GM18868 (cell line): ENCODE measurements around the gene B4GAT1.
"Not testable (repeated sequence)": the region's sequence is repeated elsewhere in the genome, so short reads cannot be mapped to it uniquely, and the experiment has no call there.

Experiments
- ATAC-seq: cut with Tn5 transposase; IDR thresholded peaks from one replicate; pipeline ENCODE4 v1.9.1; 2021; ENCODE audit warnings: mild to moderate bottlenecking, moderate library complexity; ENCODE audit not compliant: unreplicated experiment

B4GAT1 gene

DNA sequence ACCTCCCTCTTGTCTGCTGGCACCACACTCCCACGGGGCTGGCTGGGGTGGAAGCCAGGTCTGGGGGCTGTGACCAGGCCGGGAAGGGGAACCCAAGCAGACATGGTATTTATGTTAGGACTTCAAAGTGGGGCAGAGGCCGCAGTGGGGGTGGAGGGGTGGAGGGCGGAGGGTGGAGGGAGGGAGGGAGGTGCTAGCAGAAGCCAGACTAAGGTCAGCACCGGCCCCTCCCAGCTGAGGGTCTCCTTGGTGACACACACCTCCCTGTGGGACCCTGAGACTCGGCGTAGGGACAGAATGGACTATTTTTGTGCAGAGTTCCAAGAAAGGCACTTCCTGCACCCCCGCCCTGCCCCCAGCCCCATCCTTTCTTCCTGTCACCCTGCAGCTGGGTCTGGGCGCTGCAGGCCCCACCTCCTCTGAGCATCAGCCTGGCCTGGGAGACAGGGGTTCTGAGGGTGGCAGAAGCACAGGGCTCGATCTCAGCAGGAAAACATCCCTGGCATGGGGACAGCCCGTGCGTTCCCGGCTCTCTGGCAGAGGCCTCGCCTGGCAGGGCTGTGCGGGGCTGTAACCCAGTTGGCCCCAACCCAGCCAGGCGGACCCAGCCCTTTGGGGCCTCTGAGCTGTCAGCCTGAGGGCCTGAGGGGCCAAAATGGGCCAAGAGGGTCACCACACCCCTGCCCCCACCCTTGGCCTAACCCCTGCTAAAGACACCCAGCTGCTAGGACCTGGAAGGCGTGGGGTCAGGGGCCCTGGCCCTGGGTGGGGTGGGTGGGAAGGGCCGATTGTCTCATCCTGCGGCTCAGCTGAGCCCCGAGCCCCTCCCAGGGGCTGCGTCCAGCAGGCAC is 20.9 kb downstream of the B4GAT1 start:
- ATAC-seq = no peak

DNA sequence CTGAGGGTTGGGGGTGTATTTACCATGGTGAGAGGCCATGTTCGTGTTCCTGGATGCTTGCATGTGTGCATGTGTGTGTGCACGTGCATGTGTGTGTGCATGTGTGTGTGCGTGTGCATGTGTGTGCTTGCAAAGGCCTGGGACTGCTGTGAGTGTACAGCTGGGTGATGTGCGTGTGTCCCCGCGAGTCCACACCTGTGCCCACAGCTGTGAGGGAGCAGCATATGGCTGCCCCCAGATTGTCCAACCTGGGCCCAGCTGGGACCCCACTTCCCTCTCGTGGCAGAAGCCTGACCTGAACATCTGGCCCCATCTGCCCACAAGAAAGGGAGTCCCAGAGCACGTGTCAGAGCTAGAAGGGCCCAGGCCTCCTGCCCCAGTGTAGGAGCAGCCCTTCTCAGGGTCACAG is 22.2 kb downstream of the B4GAT1 start:
- ATAC-seq = no peak

DNA sequence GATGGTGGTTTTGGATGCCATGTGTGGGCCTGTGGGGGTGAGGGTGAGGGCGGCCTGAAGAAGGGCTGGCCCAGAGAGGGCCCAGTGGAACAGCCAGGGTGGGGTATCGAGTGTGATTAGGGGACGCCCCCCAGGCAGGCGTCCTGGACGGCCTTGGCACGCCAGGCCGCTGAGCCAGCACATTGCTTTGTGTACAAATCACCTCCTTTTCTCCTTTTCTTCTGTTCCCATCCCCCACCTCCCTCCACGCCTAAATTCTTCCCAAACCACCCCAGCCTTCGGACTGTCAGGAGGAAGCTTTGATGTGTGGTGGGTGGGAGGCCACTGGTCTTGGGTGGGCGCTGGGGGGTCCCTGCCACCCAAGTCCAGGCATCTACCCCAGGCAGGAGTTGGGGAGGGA is 22.8 kb downstream of the B4GAT1 start:
- ATAC-seq = no peak

DNA sequence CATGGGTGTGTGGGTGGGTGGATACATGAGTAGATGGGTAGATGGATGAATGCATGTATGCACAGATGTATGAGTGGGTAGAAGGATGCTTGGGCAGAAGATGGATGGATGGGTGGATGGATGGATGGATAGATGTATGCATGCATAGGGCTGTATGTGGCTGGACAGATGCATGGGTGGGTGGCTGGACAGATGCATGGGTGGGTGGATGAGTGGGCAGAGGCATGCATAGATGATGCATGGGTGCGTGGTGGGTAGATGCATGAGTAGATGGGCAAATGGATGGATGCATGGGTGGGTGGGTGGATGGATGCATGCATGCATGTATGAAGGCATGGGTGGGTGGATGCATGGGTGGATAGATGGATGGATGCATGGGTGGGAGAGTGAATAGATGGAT is 23.7 kb downstream of the B4GAT1 start:
- ATAC-seq = no peak

DNA sequence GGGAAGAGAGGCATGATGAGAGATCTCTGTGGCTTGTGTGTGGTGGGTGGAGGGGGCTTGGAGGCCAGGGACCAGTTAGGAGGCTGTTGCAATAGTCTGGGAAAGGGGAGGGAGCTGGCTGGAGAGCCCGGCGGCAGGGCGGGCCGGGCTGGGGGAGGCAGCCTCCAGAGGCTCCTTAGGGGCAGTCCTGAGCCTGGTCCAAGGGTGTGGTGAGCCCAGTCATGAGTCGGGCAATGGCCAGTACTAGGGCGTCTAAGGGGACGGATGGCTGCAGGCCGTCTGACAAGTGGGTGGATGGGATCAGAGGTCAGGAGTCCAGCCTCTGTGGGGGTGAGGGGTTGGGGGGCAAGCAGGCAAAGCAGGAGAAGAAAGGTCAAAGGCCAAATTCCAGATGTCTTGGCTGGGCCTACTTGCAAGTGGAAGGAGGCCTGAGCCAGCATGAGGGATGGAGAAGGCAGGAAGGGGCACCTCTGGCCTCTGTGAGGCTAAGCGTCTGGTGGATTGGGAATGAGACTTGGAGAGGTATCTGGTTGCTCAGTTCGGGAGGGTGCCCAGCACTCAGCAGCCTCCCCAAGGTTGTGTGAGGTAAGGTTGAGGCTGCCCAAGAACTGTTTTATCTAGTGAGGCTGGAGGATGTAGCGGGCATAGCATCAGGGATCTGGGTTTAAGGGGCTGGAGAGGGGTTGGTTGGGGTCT is 24.5 kb downstream of the B4GAT1 start:
- no peak for ATAC-seq

DNA sequence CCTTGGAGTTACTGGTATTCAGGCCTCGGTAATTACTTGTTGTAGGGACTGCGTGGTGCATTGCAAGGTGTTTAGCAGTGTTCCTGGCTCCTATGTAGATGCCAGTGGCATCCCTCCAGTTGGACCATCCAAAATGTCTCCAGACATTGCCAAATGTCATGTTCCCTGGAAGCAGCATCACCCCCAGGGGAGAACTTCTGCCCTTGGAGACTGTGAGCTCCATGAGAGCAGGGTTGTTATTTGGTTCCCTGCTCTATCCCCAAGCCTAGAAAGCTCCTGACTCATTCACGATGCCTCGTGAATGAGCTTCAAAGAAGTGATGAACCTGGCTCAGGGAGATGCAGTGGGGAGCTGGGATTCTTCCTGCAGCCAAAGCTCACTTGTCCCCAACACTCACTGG is 25.8 kb downstream of the B4GAT1 start:
- ATAC-seq = no peak

DNA sequence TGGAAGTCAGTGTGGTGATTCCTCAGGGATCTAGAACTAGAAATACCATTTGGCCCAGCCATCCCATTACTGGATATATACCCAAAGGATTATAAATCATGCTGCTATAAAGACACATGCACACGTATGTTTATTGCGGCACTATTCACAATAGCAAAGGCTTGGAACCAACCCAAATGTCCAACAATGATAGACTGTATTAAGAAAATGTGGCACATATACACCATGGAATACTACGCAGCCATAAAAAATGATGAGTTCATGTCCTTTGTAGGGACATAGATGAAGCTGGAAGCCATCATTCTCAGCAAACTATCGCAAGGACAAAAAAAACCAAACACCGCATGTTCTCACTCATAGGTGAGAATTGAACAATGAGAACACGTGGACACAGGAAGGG is 26.7 kb downstream of the B4GAT1 start:
- ATAC-seq = not testable (repeated sequence)

DNA sequence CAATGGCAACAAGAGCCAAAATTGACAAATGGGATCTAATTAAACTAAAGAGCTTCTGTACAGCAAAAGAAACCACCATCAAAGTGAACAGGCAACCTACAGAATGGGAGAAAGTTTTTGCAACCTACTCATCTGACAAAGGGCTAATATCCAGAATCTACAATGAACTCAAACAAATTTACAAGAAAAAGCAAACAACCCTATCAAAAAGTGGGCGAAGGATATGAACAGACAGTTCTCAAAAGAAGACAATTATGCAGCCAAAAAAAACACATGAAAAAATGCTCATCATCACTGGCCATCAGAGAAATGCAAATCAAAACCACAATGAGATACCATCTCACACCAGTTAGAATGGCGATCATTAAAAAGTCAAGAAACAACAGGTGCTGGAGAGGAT is 27.1 kb downstream of the B4GAT1 start:
- not testable (repeated sequence) for ATAC-seq

DNA sequence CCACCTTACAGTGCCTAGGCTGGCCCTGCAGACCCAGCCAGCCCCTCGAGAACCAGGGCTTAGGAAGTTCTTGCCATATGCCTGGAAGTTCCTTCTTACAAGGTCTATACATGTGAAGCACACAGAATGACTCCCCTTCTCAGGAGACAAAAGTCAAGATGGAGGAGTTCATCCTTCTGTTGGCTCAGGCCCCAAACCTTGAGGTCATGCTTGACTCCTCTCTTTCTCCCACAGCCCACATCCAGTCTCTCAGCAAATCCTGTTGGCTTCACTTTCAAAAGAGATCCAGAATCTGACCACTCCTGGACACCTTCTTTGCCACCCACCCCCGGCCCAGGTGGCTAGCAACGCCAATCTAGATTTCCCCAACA is 28.8 kb downstream of the B4GAT1 start:
- ATAC-seq = no peak

DNA sequence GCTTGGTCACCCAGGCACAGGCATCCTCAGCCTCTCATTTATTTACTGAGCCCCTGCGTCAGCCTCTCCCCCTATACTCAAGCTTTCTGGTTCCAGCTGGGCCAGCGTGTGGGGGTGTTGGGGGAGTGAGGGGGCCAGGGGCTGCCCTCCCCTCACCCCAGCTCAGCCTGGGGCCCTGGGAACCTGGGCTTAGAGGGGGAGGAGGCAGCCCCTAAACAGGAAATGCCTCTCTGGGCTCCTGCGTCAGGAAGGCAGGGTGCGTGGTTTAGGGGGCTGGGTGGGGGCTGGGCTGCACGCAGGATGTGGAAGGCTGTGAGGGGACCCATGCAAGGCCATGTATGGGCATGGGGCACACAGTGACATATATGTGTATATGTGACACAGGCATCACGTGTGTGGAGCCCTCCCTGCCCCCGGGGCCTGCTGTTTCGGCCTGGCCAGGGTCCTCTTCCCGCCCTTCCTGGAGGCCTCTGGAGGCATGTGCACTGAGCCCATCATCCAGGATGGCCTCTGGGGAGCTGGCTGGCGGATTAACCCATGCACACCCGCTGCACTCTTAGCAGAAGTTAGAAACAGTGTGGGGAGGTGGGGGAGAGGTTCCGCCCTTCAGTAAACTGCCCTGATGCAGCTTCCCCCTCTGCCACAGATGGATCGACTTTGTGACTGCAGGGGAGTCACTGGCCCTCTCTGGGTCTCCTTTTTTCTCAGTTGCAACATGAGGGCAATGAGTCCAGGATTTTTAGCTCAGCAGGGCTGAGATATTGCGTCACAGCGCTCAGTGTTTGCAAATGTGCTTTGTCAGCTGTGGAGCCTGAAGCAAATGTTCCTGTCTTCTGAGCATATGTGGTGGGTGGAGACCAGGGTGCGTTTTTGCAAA is 29.5 kb downstream of the B4GAT1 start:
- no peak for ATAC-seq

DNA sequence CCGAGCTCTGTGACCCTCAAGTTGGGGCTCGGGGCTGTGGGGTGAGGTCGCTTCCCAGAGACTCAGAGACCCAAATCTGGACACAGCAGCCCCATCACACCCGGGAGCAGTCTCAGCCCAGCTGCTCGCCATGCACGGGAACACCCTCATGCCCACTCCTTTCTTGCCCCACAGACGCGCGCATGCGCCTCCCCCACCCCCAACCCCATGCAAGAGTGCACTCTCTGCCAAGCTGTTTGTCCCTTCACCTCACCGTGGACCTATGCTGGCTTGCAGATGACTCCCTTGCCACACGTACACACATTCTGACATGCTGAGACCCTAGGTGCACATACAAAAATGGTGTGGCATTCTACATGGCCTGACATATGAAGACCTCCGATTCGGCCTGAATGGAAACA is 30.1 kb downstream of the B4GAT1 start:
- ATAC-seq = no peak

DNA sequence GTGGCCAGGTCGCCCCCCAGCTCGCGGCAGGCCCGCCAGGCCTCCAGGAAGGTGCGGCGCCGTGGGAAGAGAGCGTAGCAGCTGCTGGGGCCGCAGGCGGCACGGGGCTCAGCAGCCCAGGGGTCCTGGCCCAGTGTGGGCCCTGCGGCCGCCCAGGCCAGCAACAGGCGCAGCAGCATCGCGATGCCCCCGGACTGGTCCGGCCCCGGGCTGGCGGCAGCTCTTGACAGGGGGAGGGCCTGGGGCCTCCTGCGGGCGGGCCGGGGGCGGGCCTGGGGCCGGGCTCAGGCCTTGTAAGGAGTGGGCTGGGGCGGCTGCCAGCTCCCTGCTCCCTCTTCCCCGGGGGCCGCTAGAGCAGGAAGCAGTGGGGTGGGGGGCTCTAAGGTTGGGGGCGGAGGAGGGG is 30.6 kb downstream of the B4GAT1 start, which contains the start of gene CD248:
TSS of gene CD248 (minus strand) at position 196 of the 403 bp plus-strand sequence. CDS start at position 179, 17 bp downstream.
- no peak for ATAC-seq

DNA sequence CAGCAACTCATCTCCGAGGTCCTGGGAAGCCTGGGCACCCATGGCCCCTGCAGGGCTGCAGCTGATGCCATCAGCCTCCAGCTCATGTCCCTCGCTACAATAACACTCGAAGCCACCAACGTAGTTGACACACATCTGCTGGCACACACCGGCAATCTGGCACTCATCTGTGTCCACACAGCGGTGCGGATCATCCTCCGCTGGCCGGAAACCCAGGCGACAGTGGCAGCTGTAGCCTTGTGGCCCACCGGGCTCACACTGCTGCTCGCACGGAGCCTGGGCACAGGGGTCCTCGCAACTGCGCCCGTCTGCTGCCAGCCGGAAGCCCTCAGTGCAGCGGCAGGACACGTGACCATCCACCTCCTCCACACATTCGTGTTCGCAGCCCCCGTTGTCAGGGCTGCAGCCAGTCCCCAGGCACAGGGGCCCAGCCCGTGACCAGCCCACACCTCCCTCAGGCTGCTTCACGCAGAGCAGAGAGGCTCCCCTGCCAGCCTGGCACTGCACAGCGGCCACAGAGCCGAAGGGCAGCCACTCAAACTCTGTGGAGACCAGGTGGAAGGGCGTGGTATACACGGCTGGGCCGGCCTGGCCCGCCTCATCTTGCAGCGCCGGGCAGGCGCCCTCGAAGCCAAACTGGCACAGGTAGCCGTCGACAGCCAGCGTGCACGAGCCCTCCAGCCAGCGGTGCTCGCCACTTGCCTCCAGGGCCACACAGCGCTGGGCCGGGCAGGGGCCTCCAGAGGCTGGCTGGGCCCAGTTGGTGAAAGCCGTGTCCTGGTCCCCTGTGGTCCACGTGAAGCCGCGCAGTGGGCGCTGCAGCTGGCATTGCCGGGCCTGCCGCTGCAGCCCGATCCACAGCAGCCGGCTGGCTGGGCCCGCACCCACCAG is 31.3 kb downstream of the B4GAT1 start:
- no peak for ATAC-seq

DNA sequence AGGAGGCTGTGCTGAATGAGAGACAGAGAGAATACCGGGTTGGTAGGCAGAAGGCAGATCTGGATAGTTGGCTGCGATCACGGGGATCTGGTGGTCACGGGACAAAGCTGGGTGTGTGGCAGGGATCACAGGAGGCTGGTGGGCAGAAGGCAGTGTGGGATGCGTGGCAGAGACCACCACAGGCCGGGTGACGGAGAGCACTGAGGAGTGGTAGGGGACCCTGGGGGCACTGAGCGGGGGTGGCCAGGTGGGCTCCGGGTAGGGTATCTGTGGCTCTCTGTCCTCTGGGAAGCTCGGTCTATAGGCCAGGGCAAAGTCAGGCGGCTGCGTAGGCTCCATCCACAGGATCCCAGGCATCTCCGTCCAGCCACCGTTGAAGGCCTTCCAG is 31.9 kb downstream of the B4GAT1 start:
- no peak for ATAC-seq

DNA sequence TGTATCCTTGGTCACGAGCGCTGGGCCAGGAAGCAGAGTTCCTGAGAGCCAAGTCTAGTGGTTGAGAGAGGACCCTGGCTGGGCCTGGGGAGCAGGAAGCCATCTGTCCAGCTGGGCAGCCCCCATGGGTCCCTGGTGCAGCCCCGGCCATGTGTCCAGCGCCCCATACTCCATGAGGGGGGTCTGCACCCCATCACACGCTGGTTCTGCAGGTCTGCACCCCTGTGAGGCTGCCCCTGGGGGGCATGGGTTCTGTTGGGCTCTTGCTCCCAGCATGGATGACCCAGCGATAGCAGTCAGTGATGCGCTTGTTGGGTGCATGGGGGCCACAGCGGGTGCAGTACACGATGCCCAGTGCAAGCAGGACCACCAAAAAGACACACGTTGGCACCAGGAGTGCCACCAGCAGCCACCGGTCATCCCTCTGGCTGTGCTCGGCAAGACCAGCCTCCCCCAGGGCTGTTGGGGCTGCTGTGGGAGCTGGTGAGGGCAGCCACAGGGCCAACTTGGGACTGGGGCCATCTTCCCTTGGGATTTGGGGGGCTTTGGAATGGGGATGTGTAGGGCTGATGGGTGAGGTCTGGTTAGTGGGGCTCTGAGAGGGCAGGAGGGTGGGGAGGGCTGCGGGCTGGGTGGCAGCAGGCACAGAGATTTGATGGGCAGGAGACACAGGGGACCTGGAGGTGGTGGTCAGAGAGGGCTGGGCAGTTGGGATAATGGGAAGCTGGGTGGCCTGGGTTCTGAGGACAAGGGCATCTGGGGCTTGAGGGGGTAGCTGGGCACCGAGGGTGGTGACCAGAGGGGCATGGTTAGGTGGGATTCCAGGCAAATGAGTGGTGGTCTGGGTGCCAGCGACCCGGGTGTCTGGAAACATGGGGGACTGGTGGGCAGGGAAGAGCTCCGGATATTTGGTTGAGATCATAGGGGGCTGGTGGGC is 32.6 kb downstream of the B4GAT1 start:
- no peak for ATAC-seq

DNA sequence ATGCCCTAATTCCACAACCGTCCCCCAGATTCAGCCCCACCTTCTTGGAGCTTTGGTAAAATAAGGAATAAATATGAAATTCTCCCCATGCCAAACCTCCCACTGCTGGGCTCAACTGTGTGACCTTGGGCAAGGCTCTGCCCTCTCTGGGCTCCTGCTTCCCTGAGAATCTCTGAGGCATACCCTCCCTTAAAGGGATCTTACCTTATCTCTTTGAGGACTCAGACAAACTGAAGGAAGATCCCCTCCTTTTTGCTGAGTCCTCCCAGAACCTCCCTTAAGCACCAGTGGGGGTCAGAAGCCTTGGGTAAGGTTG is 33.3 kb downstream of the B4GAT1 start:
- no peak for ATAC-seq

DNA sequence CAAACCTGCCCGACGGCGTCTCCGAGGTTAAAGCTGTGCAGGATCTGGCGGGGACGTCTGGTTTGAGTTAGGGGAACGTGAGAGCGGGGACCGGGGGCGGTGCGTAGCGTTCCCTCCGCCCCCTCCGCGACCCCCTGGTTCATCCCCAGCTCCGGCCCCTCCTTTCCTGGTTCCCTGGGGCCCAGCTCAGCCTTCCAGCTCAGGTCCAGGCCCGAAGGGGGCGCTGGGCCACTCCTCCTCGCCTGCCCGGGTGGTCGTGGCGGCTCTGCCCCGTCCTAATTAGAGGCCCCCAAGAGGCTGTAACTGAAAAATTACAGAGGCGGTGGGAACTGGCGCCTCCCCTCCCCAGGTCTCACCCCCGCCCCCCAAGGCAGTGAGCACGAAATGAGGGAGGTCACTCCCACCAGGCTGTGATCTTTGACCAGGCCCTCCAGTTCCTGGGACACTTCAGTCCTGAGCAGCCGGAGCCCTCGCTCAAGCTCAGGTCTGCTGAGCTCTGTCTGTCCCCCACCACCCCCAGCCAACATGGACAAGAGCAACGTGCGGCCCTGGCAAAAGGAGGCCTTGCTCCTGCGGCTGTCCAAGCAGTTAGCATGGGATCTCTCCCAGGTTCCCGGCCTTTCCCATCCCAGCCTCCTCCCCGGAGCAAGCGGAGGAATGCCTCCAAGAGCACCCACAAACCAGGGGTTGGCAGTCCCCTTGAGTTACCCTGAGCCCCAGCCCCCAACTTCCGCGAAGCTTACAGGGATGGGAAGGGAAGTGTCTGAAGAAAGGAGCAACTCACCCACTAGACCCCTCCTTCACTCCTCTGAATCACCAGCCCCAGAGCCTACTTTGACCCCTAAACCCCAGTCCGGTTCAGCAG is 33.9 kb downstream of the B4GAT1 start:
- no peak for ATAC-seq

DNA sequence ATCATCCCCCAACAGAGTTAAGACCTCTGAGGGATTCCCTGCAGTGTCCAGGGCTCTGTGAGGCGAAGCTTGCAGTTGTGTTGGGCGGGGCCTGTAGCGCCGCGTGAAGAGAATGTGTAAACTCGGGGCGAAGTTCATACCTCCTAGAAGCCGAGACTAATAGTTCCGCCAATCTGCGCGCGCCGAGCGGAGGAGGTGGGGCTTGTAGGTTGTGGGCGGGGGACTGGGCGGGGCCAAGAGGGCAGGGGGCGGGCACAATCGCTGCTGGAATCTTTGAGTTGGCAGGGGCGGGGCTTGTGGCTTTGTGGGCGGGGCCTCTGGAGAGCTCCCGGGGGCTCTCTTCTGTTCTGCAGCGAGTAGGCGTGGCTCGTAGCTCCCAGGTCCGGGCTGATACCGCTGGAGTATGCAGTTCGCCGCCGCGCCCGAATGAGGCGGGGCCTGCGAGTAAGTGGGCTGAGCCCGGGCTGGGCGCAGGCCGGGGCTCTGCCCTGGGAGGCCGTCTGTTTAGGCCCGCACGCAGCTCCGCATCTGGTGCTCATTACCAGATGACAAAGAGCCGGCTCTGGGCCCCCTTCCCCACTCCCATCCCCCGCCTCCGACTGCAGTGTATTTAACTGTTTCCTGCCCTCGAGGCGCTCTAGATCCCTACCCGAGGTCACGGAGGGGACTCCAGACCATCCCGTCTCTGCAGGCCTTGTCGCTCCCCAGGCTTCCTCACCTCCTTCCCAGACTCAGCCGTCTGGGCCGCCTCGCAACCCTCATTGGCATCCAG is 34.7 kb downstream of the B4GAT1 start:
- peak; percentile 40 for ATAC-seq
